HuH-7.5 (cell line): ENCODE measurements around the gene GDNF.
A peak's percentile ranks its signal among the peaks of the same experiment; 100 is the strongest.

Source experiments
- DNase-seq: peaks from one replicate; pipeline ENCODE4 v3.0.0; 2011; ENCODE audit warnings: low spot score

The GDNF gene

DNA sequence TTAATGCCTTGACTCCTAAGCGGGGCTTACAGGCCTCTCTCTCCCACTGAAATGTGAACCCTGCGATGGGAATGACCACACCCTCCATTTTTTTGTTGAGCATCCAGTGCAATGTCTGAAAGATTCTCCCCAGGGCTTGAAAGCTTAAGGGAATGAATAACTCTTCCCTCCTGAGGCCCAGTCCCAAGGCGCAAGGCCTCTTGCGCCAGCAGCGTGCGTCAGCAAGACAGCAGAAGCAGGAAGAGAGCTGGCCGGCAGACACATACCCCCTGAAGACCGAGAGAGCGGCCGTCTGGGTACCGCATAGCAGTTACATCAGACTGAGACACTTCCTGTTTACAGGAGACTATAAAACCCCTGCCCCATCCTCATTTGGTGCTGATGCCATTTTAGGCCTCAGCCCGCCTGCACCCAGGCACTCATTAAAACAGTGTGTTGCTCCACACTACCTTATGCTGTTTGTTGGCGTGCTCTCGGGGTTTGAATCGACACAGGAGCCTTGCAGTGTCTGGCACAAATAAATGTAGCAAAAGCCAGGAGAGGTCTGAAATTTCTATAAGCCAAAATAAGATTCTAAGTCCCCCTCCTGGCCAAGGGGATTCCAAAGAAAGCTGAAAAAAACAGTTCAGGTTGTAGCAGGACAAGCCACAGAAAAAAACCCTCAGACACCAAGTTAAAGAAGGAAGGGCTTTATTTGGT, 62.3 kb downstream of the GDNF start:
- DNase-seq: no peak

DNA sequence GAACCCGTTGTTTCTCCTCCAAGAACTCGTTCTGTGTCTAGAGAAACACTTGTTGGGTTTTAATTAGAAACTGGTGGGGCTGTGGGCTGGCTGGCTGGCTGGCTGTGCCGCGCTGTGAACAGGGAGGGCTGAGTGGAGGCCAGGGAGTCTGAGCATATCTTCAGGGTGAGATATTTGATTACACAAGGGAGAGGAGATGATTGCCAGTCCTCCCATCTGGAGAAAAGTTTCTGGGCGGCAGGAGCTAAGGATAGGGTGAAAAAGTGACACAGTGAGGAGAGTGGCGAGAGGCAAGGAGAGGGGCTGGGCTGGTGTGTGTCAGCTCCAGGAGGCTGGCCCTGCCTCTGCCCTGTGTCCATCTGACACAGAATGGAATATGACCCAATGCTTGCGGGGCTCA, 63.0 kb downstream of the GDNF start:
- DNase-seq: no peak

DNA sequence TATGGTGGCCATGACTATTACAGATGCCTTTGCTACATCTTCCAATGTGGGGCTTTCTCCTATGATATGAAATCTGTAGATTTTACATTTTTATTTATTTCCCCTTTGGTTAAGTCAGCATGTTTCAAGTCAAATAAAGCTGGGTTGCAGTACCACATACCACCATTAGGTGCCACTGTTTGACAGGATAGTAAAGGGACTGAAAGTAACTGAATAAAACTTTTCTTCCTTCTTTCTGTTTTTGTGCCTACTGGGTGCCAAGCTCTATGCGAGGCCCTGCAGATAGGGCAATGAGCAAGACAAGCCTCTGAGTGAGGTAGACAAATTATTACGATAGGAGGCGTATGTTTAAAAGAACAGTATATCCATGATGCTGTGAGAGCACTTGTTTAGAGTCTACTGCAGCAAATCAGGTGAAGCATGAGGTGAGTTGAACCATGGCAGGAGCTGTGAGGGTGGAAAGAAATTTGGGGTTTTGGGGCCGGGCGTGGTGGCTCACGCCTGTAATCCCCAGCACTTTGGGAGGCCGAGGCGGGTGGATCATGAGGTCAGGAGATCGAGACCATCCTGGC, 64.8 kb downstream of the GDNF start:
- no peak for DNase-seq

DNA sequence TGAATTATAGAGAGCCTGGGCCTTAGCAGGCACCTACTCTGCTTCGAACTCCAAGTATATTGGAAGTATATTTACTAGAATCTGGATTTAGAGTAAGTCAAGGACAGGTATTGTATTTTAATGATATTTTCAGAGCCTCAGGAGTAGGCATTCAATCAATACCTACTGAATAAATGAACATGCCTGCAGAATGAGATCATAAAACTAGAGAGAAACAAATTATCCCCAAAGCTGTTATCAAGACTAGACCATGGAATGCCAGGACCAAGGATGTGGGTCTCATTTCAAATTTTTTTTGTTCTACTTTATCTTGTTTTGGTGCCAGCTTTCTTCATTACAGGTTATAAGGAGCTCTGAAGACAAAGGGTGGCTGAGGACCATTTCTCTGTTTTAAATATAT, 66.0 kb downstream of the GDNF start:
- DNase-seq: no peak

DNA sequence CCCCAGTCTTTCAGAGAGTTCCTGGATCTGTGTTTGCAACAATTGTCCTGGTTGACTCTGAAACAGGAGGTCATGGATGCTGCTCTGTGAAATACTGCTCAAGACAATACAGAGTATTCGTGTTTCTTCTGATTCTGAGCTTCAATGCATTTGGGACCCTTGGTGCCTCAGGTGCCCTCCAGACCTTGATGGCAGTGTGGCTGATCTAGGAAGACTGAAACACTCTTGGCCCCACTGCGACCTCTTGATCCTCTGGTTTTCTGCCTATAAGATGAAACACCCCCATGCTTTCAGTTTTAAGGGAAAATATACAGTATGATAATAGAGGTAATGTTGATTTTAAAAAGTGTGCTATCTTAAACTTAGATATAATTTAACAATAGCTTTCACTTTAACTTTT, 67.6 kb downstream of the GDNF start:
- DNase-seq: no peak

DNA sequence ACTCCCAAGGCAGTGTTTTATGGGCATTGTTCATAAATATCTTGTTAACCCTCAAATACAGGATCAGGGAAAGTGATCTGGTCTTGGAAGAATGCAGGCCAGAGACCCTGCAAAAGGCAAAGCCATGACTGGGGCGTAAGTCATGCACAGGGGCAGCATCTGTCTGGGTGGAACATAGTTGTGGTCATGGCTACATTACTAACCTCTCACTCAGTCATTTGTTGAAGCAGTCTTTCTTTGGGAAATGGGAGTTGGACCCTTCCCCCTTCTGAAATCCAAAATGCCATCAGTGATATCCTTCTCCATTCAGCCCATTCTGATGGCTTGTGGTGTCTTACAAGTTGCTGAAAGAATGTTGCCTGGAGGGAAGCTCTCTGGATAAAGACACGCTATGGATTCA, 68.1 kb downstream of the GDNF start:
- DNase-seq: no peak

DNA sequence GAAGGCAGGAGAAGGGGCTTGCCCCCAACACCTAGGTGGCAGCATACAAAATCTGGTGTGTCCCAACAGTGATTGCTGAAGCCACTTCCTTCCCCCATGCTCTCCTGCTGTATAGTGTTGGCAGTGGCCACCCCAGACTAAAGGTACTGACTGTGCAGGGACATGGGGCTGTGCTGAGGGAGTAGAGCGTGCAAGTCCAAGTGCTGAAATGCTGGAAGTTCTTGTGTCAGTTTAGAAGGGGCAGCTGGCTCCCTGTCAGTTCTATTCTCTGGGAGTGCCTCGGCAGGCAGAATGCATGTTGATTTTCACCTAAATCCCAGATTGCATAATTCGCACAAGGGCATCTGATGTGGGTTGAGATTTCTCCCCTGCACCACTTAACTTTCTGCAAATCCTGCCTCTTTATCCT, 68.6 kb downstream of the GDNF start:
- no peak for DNase-seq

DNA sequence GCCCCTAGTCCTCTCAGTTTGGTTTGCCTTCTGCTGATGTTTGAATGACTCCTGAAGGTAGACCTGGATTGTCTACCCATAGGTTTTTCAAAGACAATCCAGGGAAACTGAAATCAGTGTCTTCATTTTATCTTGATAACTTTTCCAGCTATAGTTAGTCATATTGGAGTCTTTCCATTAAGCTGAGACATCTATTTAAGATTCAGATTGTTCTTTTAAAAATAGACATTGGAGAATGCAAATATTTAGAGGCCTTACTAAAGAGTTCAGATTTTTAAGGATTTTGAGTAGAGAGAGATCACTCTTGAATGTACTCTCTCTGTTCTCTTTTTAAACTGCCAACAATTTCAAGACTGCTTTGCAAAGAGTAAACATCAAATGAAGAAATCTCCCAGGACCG, 69.1 kb downstream of the GDNF start:
- DNase-seq: no peak

DNA sequence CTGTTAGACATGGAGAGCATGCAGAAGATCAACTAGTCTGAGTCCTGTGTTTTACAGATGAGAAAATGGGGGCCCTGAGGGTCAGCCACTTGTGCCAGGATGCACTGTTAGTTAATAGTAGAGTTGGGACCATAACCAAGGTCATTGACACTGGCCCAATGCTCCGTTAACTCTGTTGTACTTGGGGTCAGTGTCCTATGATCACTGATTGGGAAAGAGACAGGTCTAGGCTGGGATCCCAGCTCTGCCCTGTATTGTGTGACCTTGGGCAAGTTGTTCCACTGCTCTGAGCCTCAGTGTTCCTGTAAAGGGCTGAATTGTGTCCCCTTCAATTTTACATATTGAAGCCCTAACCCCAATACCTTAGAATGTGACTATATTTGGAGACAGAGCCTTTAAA, 70.0 kb downstream of the GDNF start:
- DNase-seq: peak; percentile 27

DNA sequence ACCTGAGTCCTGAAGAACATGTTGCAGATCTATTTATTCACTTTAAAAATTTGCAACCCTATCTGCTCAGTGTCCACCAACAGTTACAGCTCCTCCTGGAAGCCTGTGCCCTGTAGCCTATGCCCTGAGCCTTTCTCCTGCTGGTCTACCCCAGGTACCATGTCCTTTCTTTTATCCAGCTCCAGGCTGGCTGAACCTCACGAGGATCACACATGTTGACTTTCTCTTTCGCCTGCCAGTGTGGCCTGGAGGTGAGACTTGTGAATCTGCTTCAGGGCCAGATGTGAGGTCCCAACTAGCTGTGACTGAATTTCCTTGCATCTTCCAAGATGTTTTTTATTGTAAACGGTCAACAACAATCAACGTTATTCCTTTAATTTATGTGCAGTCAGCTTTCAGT, 70.7 kb downstream of the GDNF start:
- DNase-seq: no peak

DNA sequence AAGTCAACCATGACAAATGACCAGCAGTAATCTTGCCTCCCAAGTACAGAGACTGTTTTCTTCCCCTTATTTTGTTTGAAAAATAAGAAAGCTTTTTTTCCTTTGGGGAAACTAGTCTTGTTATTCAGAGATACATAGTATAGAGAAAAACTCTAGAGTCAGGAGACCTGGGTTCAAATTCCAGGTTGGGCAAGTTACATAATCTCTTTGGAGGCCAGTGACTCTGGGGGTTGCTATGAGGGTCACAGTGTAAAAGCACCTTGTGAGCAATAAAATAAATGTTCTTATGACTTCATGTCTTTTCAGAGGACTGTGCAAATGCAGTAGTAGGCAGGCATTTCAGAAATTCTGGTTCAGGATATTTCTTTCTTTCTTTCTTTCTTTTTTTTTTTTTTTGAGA, 71.5 kb downstream of the GDNF start:
- no peak for DNase-seq

DNA sequence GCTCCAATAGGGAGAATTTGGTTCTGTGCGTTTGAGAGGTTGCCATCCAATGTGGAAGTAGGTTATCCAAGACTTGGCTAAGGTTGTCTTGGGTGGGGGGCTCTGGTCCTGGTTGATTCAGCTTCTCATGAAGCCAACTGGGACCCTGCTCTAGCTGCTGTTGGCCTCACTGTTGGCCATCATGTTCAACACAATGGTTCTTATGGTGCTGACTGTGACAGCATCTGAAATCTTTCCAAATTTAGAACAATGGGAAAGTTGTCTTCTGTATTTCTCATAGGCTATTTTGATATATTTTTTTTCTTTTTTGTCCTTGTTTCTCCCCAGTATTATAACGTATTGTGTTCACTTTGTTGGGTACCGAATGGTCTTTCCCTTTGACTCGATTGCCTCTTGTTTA, 71.9 kb downstream of the GDNF start:
- no peak for DNase-seq

DNA sequence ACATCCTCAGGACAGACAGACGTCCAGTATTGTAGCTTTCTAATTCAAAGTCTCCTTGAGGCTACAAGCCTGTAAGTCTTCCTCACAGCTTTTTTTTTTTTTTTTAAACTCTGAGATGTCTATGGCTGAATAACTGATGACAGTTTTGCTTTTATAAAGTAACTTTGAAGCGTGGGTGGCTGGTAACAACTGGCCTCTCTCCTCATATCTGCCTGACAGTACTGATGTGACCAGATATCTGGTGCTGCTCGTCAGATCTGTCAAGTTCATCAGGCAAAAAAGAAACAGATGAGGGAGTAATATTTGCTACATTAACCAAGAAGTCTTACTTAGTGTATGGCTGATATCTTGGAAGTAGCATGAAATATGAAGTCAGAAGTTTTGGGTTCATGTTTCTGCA, 72.6 kb downstream of the GDNF start:
- no peak for DNase-seq
